A549 (cell line): ENCODE data around the gene ZC3HAV1. TPM values are rescaled to one million over a fixed set of nuclear protein-coding genes. Genes with fewer than 3 reads are reported as not detected.

Experiments
- ATAC-seq, 2 experiments: fragments of 200-7000 bp in 1 of 2; fragments of >200 bp in 1 of 2; cut with Nextera tagmentation in 1 of 2; cut with Tn5 transposase in 1 of 2; 3 replicates each; pipeline versions ENCODE4 v1.8.0 to v1.9.1; 2018 to 2020; ENCODE audit warnings: mild to moderate bottlenecking in 1 of 2, moderate library complexity in 1 of 2
- CTCF ChIA-PET: fragments of 300-600 bp; sonication (Branson Sonifier 250); formaldehyde crosslinking; extraction: SDS; loops from one replicate; lab custom pipeline; 2021; ENCODE audit warnings: antibody characterized with exemption, inconsistent platforms; lab: Yijun Ruan, JAX
- POLR2A ChIA-PET: fragments of 350-600 bp; formaldehyde crosslinking; extraction: SDS; loops from one replicate; lab custom pipeline; 2021; ENCODE audit warnings: antibody characterized with exemption, inconsistent platforms; lab: Yijun Ruan, JAX
- DNase-seq, 2 experiments: peaks; one replicate each; pipeline versions ENCODE4 v3.0.0 to v3.0.0-alpha.2; 2011 to 2016; ENCODE audit warnings: low read depth in 1 of 2, low spot score in 1 of 2
- FAIRE-seq: peaks from 2 replicates; lab custom pipeline; 2011; peaks lifted over from hg19 to GRCh38; lab: Jason Lieb, UNC
- H3K27ac ChIP-seq, 2 experiments: fragments of >200 bp; sonication (Bioruptor Twin); formaldehyde crosslinking; 3 replicates each; pipeline ENCODE4 v1.5.1; 2016 to 2017
- H3K4me1 ChIP-seq: fragments of >200 bp; sonication (Bioruptor Twin); formaldehyde crosslinking; 3 replicates; pipeline ENCODE4 v1.6.1; 2016
- H3K4me2 ChIP-seq: fragments of >200 bp; sonication (Bioruptor Twin); formaldehyde crosslinking; 3 replicates; pipeline ENCODE4 v1.6.1; 2016
- H3K4me3 ChIP-seq: fragments of >200 bp; sonication (Bioruptor Twin); formaldehyde crosslinking; 3 replicates; pipeline ENCODE4 v1.5.1; 2016
- H3K9me3 ChIP-seq: fragments of >200 bp; sonication (Bioruptor Twin); formaldehyde crosslinking; 3 replicates; pipeline ENCODE4 v1.6.1; 2016
- BCL3 ChIP-seq: fragments of >200 bp; sonication (Bioruptor Twin); formaldehyde crosslinking; IDR thresholded peaks from 3 replicates; pipeline ENCODE4 v1.6.1; 2016
- EHF ChIP-seq: fragments of 250-450 bp; sonication (Bioruptor Pico); IDR thresholded peaks from 2 replicates; pipeline ENCODE4 v1.5.0; 2020; ENCODE audit warnings: mild to moderate bottlenecking
- ELK1 ChIP-seq: fragments of 150-350 bp; IDR thresholded peaks from 2 replicates; pipeline ENCODE4 v1.6.1; 2014; ENCODE audit warnings: low read depth, mild to moderate bottlenecking, low read length
- EP300 ChIP-seq, 2 experiments: fragments of >200 bp; sonication (Bioruptor Twin); formaldehyde crosslinking; IDR thresholded peaks; 2 replicates in 1 of 2; 3 replicates in 1 of 2; pipeline ENCODE4 v1.6.1; 2016 to 2017
- ESRRA ChIP-seq: fragments of 150-350 bp; IDR thresholded peaks from 2 replicates; pipeline ENCODE4 v1.6.1; 2014; ENCODE audit warnings: mild to moderate bottlenecking, low read length, borderline replicate concordance
- FOSB ChIP-seq: fragments of 250-450 bp; sonication (Bioruptor Pico); IDR thresholded peaks from 2 replicates; pipeline ENCODE4 v1.5.0; 2020; ENCODE audit warnings: mild to moderate bottlenecking, moderate library complexity
- GATA3 ChIP-seq: IDR thresholded peaks from 2 replicates; pipeline ENCODE4 v1.6.1; 2012; ENCODE audit warnings: borderline replicate concordance
- HES2 ChIP-seq: fragments of >200 bp; sonication (Bioruptor Twin); formaldehyde crosslinking; IDR thresholded peaks from 2 replicates; pipeline ENCODE4 v1.6.1; 2016
- HOXA7 ChIP-seq: fragments of 250-450 bp; sonication (Bioruptor Pico); IDR thresholded peaks from 2 replicates; pipeline ENCODE4 v1.5.0; 2020; ENCODE audit warnings: mild to moderate bottlenecking, moderate library complexity
- MAFK ChIP-seq: fragments of 450-650 bp; IDR thresholded peaks from 2 replicates; pipeline ENCODE4 v1.6.1; 2014; ENCODE audit not compliant: partially characterized antibody
- MAZ ChIP-seq: fragments of 150-350 bp; IDR thresholded peaks from 2 replicates; pipeline ENCODE4 v1.6.1; 2014; ENCODE audit warnings: antibody characterized with exemption, low read depth, low read length, borderline replicate concordance
- PBX3 ChIP-seq: IDR thresholded peaks from 2 replicates; pipeline ENCODE4 v1.6.1; 2012
- RARB ChIP-seq: fragments of 250-450 bp; sonication (Bioruptor Pico); IDR thresholded peaks from 2 replicates; pipeline ENCODE4 v1.8.0; 2021; ENCODE audit warnings: mild to moderate bottlenecking, moderate library complexity
- RCOR1 ChIP-seq: fragments of 150-350 bp; IDR thresholded peaks from 2 replicates; pipeline ENCODE4 v1.6.1; 2014; ENCODE audit warnings: antibody characterized with exemption, low read length, low read depth
- REST ChIP-seq: fragments of 200-600 bp; sonication (generic); IDR thresholded peaks from 2 replicates; pipeline ENCODE4 v1.6.1; 2016; ENCODE audit warnings: antibody characterized with exemption, mild to moderate bottlenecking, moderate library complexity
- RFX5 ChIP-seq: fragments of 450-650 bp; IDR thresholded peaks from 2 replicates; pipeline ENCODE4 v1.7.1; 2014; ENCODE audit warnings: antibody characterized with exemption, mild to moderate bottlenecking, moderate library complexity
- SREBF2 ChIP-seq: fragments of 450-650 bp; IDR thresholded peaks from 2 replicates; pipeline ENCODE4 v1.6.1; 2014; ENCODE audit warnings: mild to moderate bottlenecking, moderate library complexity
- ZC3H11A ChIP-seq: fragments of 450-650 bp; IDR thresholded peaks from 2 replicates; pipeline ENCODE4 v1.6.1; 2014; ENCODE audit warnings: antibody characterized with exemption, mild to moderate bottlenecking
- WGBS: methylation state at CpG from one replicate; pipeline ENCODE4 v1.1.6; 2017; ENCODE audit errors: missing lambda C conversion rate; 5-methylcytosine and 5-hydroxymethylcytosine counted together
- polyA plus RNA-seq, 4 experiments: library from polyadenylated mRNA; depleted of rRNA in 3 of 4; stranded (reverse); fragments of >200 nt; fragmentation: RNase III in 1 of 4; extraction: RNeasy Plus Mini Kit Qiagen cat#74134 plus additional on column Dnase treatment in 1 of 4; gene quantifications; 2 replicates in 3 of 4; 3 replicates in 1 of 4; pipeline ENCODE4 v1.2.3, GENCODE V29; 2011 to 2017

ZC3HAV1 gene
- polyA plus RNA-seq, 2 of the 4 experiments (the other 2 are of a cell fraction) = 22.2 to 32.1 TPM

- WGBS = 98% methylated on average over 2 of the region's 2 CpGs
- ChIA-PET POLR2A (no interaction called here), CTCF (interaction anchor here (0.9 to 3.6 kb wide), 5 partner anchors 10 to 37 kb away, joined by 3 to 17 read pairs (median 6); no protein-coding TSS in a partner anchor)
- Histone ChIP-seq H3K4me2 (no peak overlapping the region), H3K4me1 (no peaks in the 10 kb centered on the region), H3K9me3 (no peaks in the 10 kb centered on the region), H3K27ac (no peak overlapping the region), H3K4me3 (no peak overlapping the region)
- TF ChIP-seq ESRRA = no peak
- no peak for TF ChIP-seq BCL3
- TF ChIP-seq EHF (CRISPR knock-in tag) = no peak
- TF ChIP-seq REST = no peak
- TF ChIP-seq PBX3 = no peak
- no peak for TF ChIP-seq RCOR1
- TF ChIP-seq GATA3 = no peak
- TF ChIP-seq EP300 (IDR thresholded peaks at IDR 0.05) = no peak
- no peak for TF ChIP-seq ZC3H11A
- TF ChIP-seq HES2 = no peak
- TF ChIP-seq MAZ = no peak
- no peak for TF ChIP-seq SREBF2
- no peak for TF ChIP-seq HOXA7
- no peak for TF ChIP-seq ELK1
- no peak for TF ChIP-seq RARB (CRISPR knock-in tag)
- no peak for TF ChIP-seq RFX5
- DNase-seq (no peak), FAIRE-seq (no peak), ATAC-seq (no peak; a peak in 1 of 6 replicates)
Observed at GRCh38 chr7:139054101-139054500, 55.4 kb downstream of the ZC3HAV1 start.

GRCh38 chr7:139051655-139052054 is 57.9 kb downstream of the ZC3HAV1 start:
- Histone ChIP-seq H3K4me3 (no peak overlapping the region), H3K4me2 (no peak overlapping the region), H3K9me3 (no peaks in the 10 kb centered on the region), H3K4me1 (no peaks in the 10 kb centered on the region), H3K27ac (no peak overlapping the region)
- ChIA-PET CTCF (interaction anchor here (0.6 to 3.6 kb wide), 6 partner anchors 9 to 34 kb away, joined by 3 to 17 read pairs (median 4); no protein-coding TSS in a partner anchor), POLR2A (no interaction called here)
- no peak for FAIRE-seq
- TF ChIP-seq MAFK (peak; percentile 26), FOSB (CRISPR knock-in tag) (no peak)
- no peak for DNase-seq
- ATAC-seq = no peak
